Progenitor cell of endocrine pancreas (in vitro differentiated cells): ENCODE results near the gene CPA5. TPM values are rescaled to one million over a fixed set of nuclear protein-coding genes. Genes with fewer than 3 reads are reported as not detected.

Experiments
- DNase-seq: peaks from one replicate; pipeline ENCODE4 v3.0.0; 2021; ENCODE audit warnings: low spot score; ENCODE audit not compliant: unreplicated experiment
- H3K27ac Mint-ChIP-seq: 2 replicates; pipeline ENCODE4 v1.8.0; 2021; ENCODE audit warnings: mild to moderate bottlenecking, moderate library complexity, mixed read lengths
- H3K27me3 Mint-ChIP-seq: 2 replicates; pipeline ENCODE4 v1.8.0; 2021; ENCODE audit warnings: mixed read lengths
- H3K36me3 Mint-ChIP-seq: 2 replicates; pipeline ENCODE4 v1.8.0; 2022; ENCODE audit warnings: mixed read lengths; ENCODE audit not compliant: insufficient read depth
- H3K4me1 Mint-ChIP-seq: 2 replicates; pipeline ENCODE4 v1.8.0; 2021; ENCODE audit warnings: low read depth, mixed read lengths
- H3K4me3 Mint-ChIP-seq: 2 replicates; pipeline ENCODE4 v1.8.0; 2021; ENCODE audit warnings: low read depth, mild to moderate bottlenecking, moderate library complexity, mixed read lengths
- H3K9me3 Mint-ChIP-seq: 2 replicates; pipeline ENCODE4 v1.8.0; 2021; ENCODE audit warnings: low read depth, mixed read lengths
- CTCF ChIP-seq: fragments of 200-600 bp; sonication (generic); IDR thresholded peaks from one replicate; pipeline ENCODE4 v1.5.0; 2021; ENCODE audit warnings: antibody characterized with exemption, mild to moderate bottlenecking; ENCODE audit not compliant: unreplicated experiment
- total RNA-seq: library from RNA; stranded (reverse); gene quantifications from 2 replicates; pipeline ENCODE4 v1.2.1, GENCODE V29; 2021

CPA5 gene
- total RNA-seq, 1 donor from 2014 or later: not detected

- Mint-ChIP-seq H3K27ac (no peak overlapping the region), H3K4me1 (peaks cover 11% of the 10 kb centered on the region), H3K9me3 (peaks cover 8% of the 10 kb centered on the region), H3K27me3 (no peaks in the 10 kb centered on the region), H3K4me3 (no peak overlapping the region), H3K36me3 (peaks cover 6% of the 10 kb centered on the region)
- TF ChIP-seq CTCF: no peak
- no peak for DNase-seq
Measured at GRCh38 chr7:130384371-130384801, 39.8 kb downstream of the CPA5 start.

- TF ChIP-seq CTCF: no peak
- H3K4me3 Mint-ChIP-seq: no peak overlapping the region
- DNase-seq: no peak
- H3K9me3 Mint-ChIP-seq: peaks cover 8% of the 10 kb centered on the region
- no peaks in the 10 kb centered on the region for H3K27me3 Mint-ChIP-seq
- peaks cover 6% of the 10 kb centered on the region for H3K36me3 Mint-ChIP-seq
- H3K4me1 Mint-ChIP-seq: peaks cover 7% of the 10 kb centered on the region
- no peak overlapping the region for H3K27ac Mint-ChIP-seq
Measured at GRCh38 chr7:130384841-130385599, 40.4 kb downstream of the CPA5 start.

GRCh38 chr7:130385600-130386066 is 41.0 kb downstream of the CPA5 start:
- Mint-ChIP-seq H3K9me3 (peaks cover 8% of the 10 kb centered on the region), H3K27ac (no peak overlapping the region), H3K36me3 (peaks cover 6% of the 10 kb centered on the region), H3K4me1 (peaks cover under 1% of the 10 kb centered on the region), H3K27me3 (no peaks in the 10 kb centered on the region), H3K4me3 (no peak overlapping the region)
- TF ChIP-seq CTCF: no peak
- no peak for DNase-seq

- Mint-ChIP-seq H3K4me3 (no peak overlapping the region), H3K27ac (no peak overlapping the region), H3K36me3 (peaks cover 6% of the 10 kb centered on the region), H3K9me3 (peaks cover 8% of the 10 kb centered on the region), H3K4me1 (peaks cover 2% of the 10 kb centered on the region), H3K27me3 (no peaks in the 10 kb centered on the region)
- no peak for TF ChIP-seq CTCF
- DNase-seq: no peak
Measured at GRCh38 chr7:130386876-130387275, 42.3 kb downstream of the CPA5 start.

GRCh38 chr7:130387306-130387627 is 42.7 kb downstream of the CPA5 start:
- DNase-seq: no peak
- no peaks in the 10 kb centered on the region for H3K27me3 Mint-ChIP-seq
- peaks cover 6% of the 10 kb centered on the region for H3K36me3 Mint-ChIP-seq
- no peak overlapping the region for H3K4me3 Mint-ChIP-seq
- peaks cover 4% of the 10 kb centered on the region for H3K4me1 Mint-ChIP-seq
- no peak for TF ChIP-seq CTCF
- no peak overlapping the region for H3K27ac Mint-ChIP-seq
- H3K9me3 Mint-ChIP-seq: peaks cover 8% of the 10 kb centered on the region
